IMR-90 (cell line): ENCODE measurements around the gene FAAP24. TPM values are rescaled to one million over a fixed set of nuclear protein-coding genes. Genes with fewer than 3 reads are reported as not detected.

Experiments used
- ATAC-seq: fragments of 200-7000 bp; cut with Tn5 transposase; 2 replicates; pipeline ENCODE4 v1.9.1; 2020; ENCODE audit warnings: low read depth, mild to moderate bottlenecking, moderate library complexity
- BruUV-seq: library from RNA; stranded (reverse); fragments of 400-500 nt; replicated peaks from 2 replicates; lab custom pipeline; 2021; lab: Mats Ljungman, UMichigan
- CTCF ChIA-PET: fragments of 300-600 bp; formaldehyde crosslinking; extraction: SDS; loops from one replicate; lab custom pipeline; 2021; ENCODE audit warnings: antibody characterized with exemption; lab: Yijun Ruan, JAX
- POLR2A ChIA-PET: fragments of 300-600 bp; sonication (Branson Sonifier 250); formaldehyde crosslinking; loops from one replicate; lab custom pipeline; 2022; ENCODE audit warnings: antibody characterized with exemption; ENCODE audit not compliant: unreplicated experiment; lab: Charles Lee
- DNase-seq: peaks from one replicate; pipeline ENCODE4 v3.0.0; 2013
- H2AFZ ChIP-seq: replicated peaks from 2 replicates; pipeline ENCODE3; 2013; ENCODE audit warnings: low read length, mild to moderate bottlenecking; ENCODE audit not compliant: poor library complexity
- H2AK5ac ChIP-seq: 2 replicates; pipeline ENCODE4 v1.6.1; 2013; ENCODE audit warnings: low read depth, low read length, inconsistent platforms
- H2AK9ac ChIP-seq: replicated peaks from 2 replicates; pipeline ENCODE3; 2013; ENCODE audit warnings: mild to moderate bottlenecking, low read depth, low read length, moderate library complexity; ENCODE audit not compliant: poor library complexity
- H2BK120ac ChIP-seq: 2 replicates; pipeline ENCODE4 v1.6.1; 2013; ENCODE audit warnings: low read depth, low read length, inconsistent platforms
- H2BK15ac ChIP-seq: 3 replicates; pipeline ENCODE4 v1.6.1; 2013; ENCODE audit warnings: low read depth, low read length, inconsistent platforms
- H2BK20ac ChIP-seq: 2 replicates; pipeline ENCODE4 v1.6.1; 2013; ENCODE audit warnings: low read depth, mild to moderate bottlenecking, inconsistent platforms, low read length, moderate library complexity
- H2BK5ac ChIP-seq: 2 replicates; pipeline ENCODE4 v1.6.1; 2013; ENCODE audit warnings: mild to moderate bottlenecking, low read depth, low read length, inconsistent platforms; ENCODE audit not compliant: poor library complexity, severe bottlenecking
- H3K14ac ChIP-seq: replicated peaks from 2 replicates; pipeline ENCODE4 v1.6.1; 2013; ENCODE audit warnings: low read depth, low read length, inconsistent platforms
- H3K18ac ChIP-seq: 2 replicates; pipeline ENCODE4 v1.6.1; 2013; ENCODE audit warnings: low read depth, low read length, control low read depth
- H3K23ac ChIP-seq: 2 replicates; pipeline ENCODE4 v1.6.1; 2013; ENCODE audit warnings: low read depth, low read length, inconsistent platforms
- H3K27ac ChIP-seq: 2 replicates; pipeline ENCODE4 v1.5.1; 2013; ENCODE audit warnings: mild to moderate bottlenecking, control low read depth, low read length; ENCODE audit not compliant: insufficient read depth
- H3K27me3 ChIP-seq: 2 replicates; pipeline ENCODE4 v1.6.1; 2013; ENCODE audit warnings: low read length; ENCODE audit not compliant: control insufficient read depth, insufficient read depth
- H3K36me3 ChIP-seq: 2 replicates; pipeline ENCODE4 v1.6.1; 2013; ENCODE audit warnings: low read length, mixed read lengths; ENCODE audit not compliant: control insufficient read depth, insufficient read depth
- H3K4ac ChIP-seq: 2 replicates; pipeline ENCODE4 v1.6.1; 2013; ENCODE audit warnings: low read depth, low read length, inconsistent platforms
- H3K4me1 ChIP-seq: 2 replicates; pipeline ENCODE4 v1.6.1; 2013; ENCODE audit warnings: low read length, mixed read lengths; ENCODE audit not compliant: control insufficient read depth, insufficient read depth
- H3K4me2 ChIP-seq: 2 replicates; pipeline ENCODE4 v1.6.1; 2013; ENCODE audit warnings: low read depth, mild to moderate bottlenecking, control low read depth, low read length, moderate library complexity
- H3K4me3 ChIP-seq: 2 replicates; pipeline ENCODE4 v1.5.1; 2013; ENCODE audit warnings: low read depth, mild to moderate bottlenecking, control low read depth, low read length, moderate library complexity; ENCODE audit not compliant: insufficient read depth
- H3K56ac ChIP-seq: 2 replicates; pipeline ENCODE4 v1.6.1; 2013; ENCODE audit warnings: low read length, inconsistent platforms; ENCODE audit not compliant: insufficient read depth; ENCODE audit errors: extremely low read depth
- H3K79me1 ChIP-seq, 2 experiments: 2 replicates each; pipeline ENCODE4 v1.6.1; 2013; ENCODE audit warnings: low read length in 2 of 2, inconsistent platforms in 1 of 2, low read depth in 1 of 2
- H3K9ac ChIP-seq: 2 replicates; pipeline ENCODE4 v1.6.1; 2013; ENCODE audit warnings: low read depth, low read length, control low read depth
- H3K9me1 ChIP-seq: 2 replicates; pipeline ENCODE4 v1.6.1; 2013; ENCODE audit warnings: low read length, inconsistent platforms; ENCODE audit not compliant: insufficient read depth
- H3K9me3 ChIP-seq: 2 replicates; pipeline ENCODE4 v1.6.1; 2013; ENCODE audit warnings: low read length; ENCODE audit not compliant: control insufficient read depth, insufficient read depth
- H4K20me1 ChIP-seq: 2 replicates; pipeline ENCODE4 v1.6.1; 2013; ENCODE audit warnings: low read length, inconsistent platforms; ENCODE audit not compliant: insufficient read depth
- H4K5ac ChIP-seq: 2 replicates; pipeline ENCODE4 v1.6.1; 2013; ENCODE audit warnings: mild to moderate bottlenecking, low read depth, low read length, control low read depth
- H4K8ac ChIP-seq, 2 experiments: 2 replicates each; pipeline ENCODE4 v1.6.1; 2013; ENCODE audit warnings: low read depth in 2 of 2, low read length in 2 of 2, control low read depth in 1 of 2, inconsistent platforms in 1 of 2
- H4K91ac ChIP-seq: 2 replicates; pipeline ENCODE4 v1.6.1; 2013; ENCODE audit warnings: low read depth, low read length, inconsistent platforms; ENCODE audit not compliant: insufficient read depth
- BHLHE40 ChIP-seq: fragments of 150-350 bp; IDR thresholded peaks from 2 replicates; pipeline ENCODE4 v1.6.1; 2016; ENCODE audit warnings: mild to moderate bottlenecking, low read depth, low read length
- CEBPB ChIP-seq: IDR thresholded peaks from 2 replicates; pipeline ENCODE4 v1.6.1; 2012; ENCODE audit warnings: low read depth, low read length, improper control_type of control experiment
- CHD1 ChIP-seq: IDR thresholded peaks from 2 replicates; pipeline ENCODE4 v1.6.1; 2012; ENCODE audit warnings: low read depth, low read length, improper control_type of control experiment
- FOS ChIP-seq: fragments of 150-350 bp; IDR thresholded peaks from 2 replicates; pipeline ENCODE4 v1.6.1; 2016; ENCODE audit warnings: low read depth, low read length
- MAFK ChIP-seq: IDR thresholded peaks from 2 replicates; pipeline ENCODE4 v1.6.1; 2012; ENCODE audit warnings: low read depth, low read length, improper control_type of control experiment
- MAZ ChIP-seq: IDR thresholded peaks from 2 replicates; pipeline ENCODE4 v1.6.1; 2012; ENCODE audit warnings: low read depth, mild to moderate bottlenecking, low read length, improper control_type of control experiment, moderate library complexity, borderline replicate concordance
- MXI1 ChIP-seq: IDR thresholded peaks from 2 replicates; pipeline ENCODE4 v1.6.1; 2012; ENCODE audit warnings: low read depth, mild to moderate bottlenecking, low read length, moderate library complexity, borderline replicate concordance
- NFE2L2 ChIP-seq: fragments of 150-350 bp; IDR thresholded peaks from 2 replicates; pipeline ENCODE4 v1.6.1; 2016; ENCODE audit warnings: low read depth, mild to moderate bottlenecking, low read length
- POLR2A ChIP-seq: IDR thresholded peaks from 2 replicates; pipeline ENCODE4 v1.6.1; 2012; ENCODE audit warnings: mild to moderate bottlenecking, low read depth, low read length
- RAD21 ChIP-seq: IDR thresholded peaks from 2 replicates; pipeline ENCODE4 v1.6.1; 2012; ENCODE audit warnings: low read length, improper control_type of control experiment
- RCOR1 ChIP-seq: IDR thresholded peaks from 2 replicates; pipeline ENCODE4 v1.6.1; 2012; ENCODE audit warnings: mild to moderate bottlenecking, low read length, improper control_type of control experiment; ENCODE audit not compliant: insufficient replicate concordance
- RFX5 ChIP-seq: IDR thresholded peaks from 2 replicates; pipeline ENCODE4 v1.8.0; 2012; ENCODE audit warnings: low read depth, mild to moderate bottlenecking, low read length, moderate library complexity
- SMC3 ChIP-seq: fragments of 150-350 bp; IDR thresholded peaks from 2 replicates; pipeline ENCODE4 v1.6.1; 2016; ENCODE audit warnings: low read depth, mild to moderate bottlenecking, antibody characterized with exemption, low read length, moderate library complexity
- WGBS, 2 experiments: methylation state at CpG; one replicate each; pipeline versions ENCODE4 v1.1.5 to v1.1.7; 2013; ENCODE audit warnings: missing lambda C conversion rate in 2 of 2; ENCODE audit not compliant: insufficient read length in 1 of 2; ENCODE audit errors: extremely low coverage in 2 of 2; 5-methylcytosine and 5-hydroxymethylcytosine counted together
- dilution Hi-C: fragments of 300-500 bp; cut with HindIII; formaldehyde crosslinking; loops from one replicate; pipeline ENCODE4 v1.14.3; 2018; ENCODE audit warnings: low sequenced_read_pairs; ENCODE audit not compliant: unreplicated experiment
- in situ Hi-C: fragments of 300-500 bp; cut with MboI; formaldehyde crosslinking; loops from 3 replicates; pipeline ENCODE4 v1.14.3; 2019; ENCODE audit warnings: low sequenced_read_pairs, inconsistent platforms, mixed read lengths
- intact Hi-C: fragments of 100-400 bp; cut with micrococcal nuclease; formaldehyde crosslinking; loops from 2 replicates; pipeline ENCODE4 v1.10.0; 2022
- polyA plus RNA-seq, 3 experiments: library from polyadenylated mRNA; depleted of rRNA; stranded (reverse); fragments of >200 nt; gene quantifications; 2 replicates each; pipeline ENCODE4 v1.2.3, GENCODE V29; 2012; ENCODE audit warnings: low replicate concordance in 1 of 3
- total RNA-seq: library from RNA; depleted of rRNA; stranded (reverse); fragments of >200 nt; gene quantifications from 2 replicates; pipeline ENCODE4 v1.2.3, GENCODE V29; 2012
- TF ChIP-seq, protein P1 (sequence below): fragments of 150-350 bp; IDR thresholded peaks from 2 replicates; pipeline ENCODE4 v1.6.1; 2017; ENCODE audit warnings: mild to moderate bottlenecking, antibody characterized with exemption, low read length, low read depth
- TF ChIP-seq, protein P2 (sequence below): conservative IDR thresholded peaks from 2 replicates; pipeline ENCODE4 v1.5.1; 2012; ENCODE audit warnings: mild to moderate bottlenecking, low read depth, low read length, improper control_type of control experiment
- TF ChIP-seq, protein P3 (sequence below): fragments of 150-350 bp; IDR thresholded peaks from 2 replicates; pipeline ENCODE4 v1.6.1; 2016; ENCODE audit warnings: low read depth, mild to moderate bottlenecking, low read length, moderate library complexity, borderline replicate concordance

Gene FAAP24
- total and polyA plus RNA-seq, 2 of the 4 experiments (the other 2 are of a cell fraction), result 2.2 to 2.3 TPM

DNA sequence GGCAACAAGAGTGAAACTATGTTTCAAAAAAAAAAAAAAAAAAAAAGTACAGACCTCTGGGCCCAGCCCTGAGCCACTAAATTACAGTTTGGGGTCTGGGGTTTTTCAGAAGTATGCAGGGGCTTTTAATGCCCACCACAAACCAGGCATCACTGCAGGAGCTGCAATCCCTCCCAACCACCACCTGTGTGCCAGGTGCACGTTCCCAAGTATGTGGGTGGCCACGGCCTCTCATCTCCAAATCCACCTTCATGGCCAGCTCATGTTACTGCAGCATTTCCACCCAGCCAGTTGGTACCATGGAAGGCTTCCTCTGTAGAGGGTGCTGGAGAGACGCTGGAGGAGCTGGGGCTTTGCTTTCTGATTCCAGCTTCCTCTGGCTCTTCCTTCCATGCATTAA is 26.8 kb upstream of the FAAP24 start:
- in situ Hi-C loops, result no loop called here

More for the DNA sequence above, 26.8 kb upstream of the FAAP24 start:
- no TSS peak for BruUV-seq
- Histone ChIP-seq H3K23ac (no peak overlapping the region), H4K20me1 (no peaks in the 10 kb centered on the region), H3K27me3 (no peaks in the 10 kb centered on the region), H3K9me1 (no peaks in the 10 kb centered on the region; the same call in 1 of the 2 replicates), H4K5ac (no peak overlapping the region), H3K9me3 (no peaks in the 10 kb centered on the region), H3K18ac (no peak overlapping the region), H3K14ac (no peak overlapping the region), H4K91ac (no peak overlapping the region), H2BK5ac (no peak overlapping the region), H3K36me3 (peaks cover 42% of the 10 kb centered on the region), H2AFZ (no peak overlapping the region), H3K79me1 (peaks cover 0 to 2% of the 10 kb centered on the region in 2 experiments; a peak in 1 of 4 replicates), H3K4me2 (no peak overlapping the region), H3K4me3 (no peak overlapping the region), H2BK120ac (no peak overlapping the region), H4K8ac (no peak overlapping the region), H3K9ac (no peak overlapping the region), H2BK15ac (no peak overlapping the region), H2AK9ac (no peak overlapping the region), H2BK20ac (no peak overlapping the region), H3K4me1 (peaks cover 3% of the 10 kb centered on the region; the same call in 1 of the 2 replicates), H3K56ac (no peak overlapping the region), H2AK5ac (no peak overlapping the region), H3K4ac (no peak overlapping the region), H3K27ac (no peak overlapping the region)
- CTCF ChIA-PET, result no interaction called here
- no peak for ATAC-seq
- no peak for DNase-seq
- TF ChIP-seq RCOR1 (no peak), CEBPB (no peak), MXI1 (no peak), MAZ (no peak), SMC3 (no peak), POLR2A (no peak), MAFK (no peak), RFX5 (no peak), BHLHE40 (no peak), NFE2L2 (no peak), RAD21 (no peak), FOS (no peak), CHD1 (no peak)
- TF ChIP-seq, protein P1, sequence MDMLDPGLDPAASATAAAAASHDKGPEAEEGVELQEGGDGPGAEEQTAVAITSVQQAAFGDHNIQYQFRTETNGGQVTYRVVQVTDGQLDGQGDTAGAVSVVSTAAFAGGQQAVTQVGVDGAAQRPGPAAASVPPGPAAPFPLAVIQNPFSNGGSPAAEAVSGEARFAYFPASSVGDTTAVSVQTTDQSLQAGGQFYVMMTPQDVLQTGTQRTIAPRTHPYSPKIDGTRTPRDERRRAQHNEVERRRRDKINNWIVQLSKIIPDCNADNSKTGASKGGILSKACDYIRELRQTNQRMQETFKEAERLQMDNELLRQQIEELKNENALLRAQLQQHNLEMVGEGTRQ, result no peak
- TF ChIP-seq, protein P2, sequence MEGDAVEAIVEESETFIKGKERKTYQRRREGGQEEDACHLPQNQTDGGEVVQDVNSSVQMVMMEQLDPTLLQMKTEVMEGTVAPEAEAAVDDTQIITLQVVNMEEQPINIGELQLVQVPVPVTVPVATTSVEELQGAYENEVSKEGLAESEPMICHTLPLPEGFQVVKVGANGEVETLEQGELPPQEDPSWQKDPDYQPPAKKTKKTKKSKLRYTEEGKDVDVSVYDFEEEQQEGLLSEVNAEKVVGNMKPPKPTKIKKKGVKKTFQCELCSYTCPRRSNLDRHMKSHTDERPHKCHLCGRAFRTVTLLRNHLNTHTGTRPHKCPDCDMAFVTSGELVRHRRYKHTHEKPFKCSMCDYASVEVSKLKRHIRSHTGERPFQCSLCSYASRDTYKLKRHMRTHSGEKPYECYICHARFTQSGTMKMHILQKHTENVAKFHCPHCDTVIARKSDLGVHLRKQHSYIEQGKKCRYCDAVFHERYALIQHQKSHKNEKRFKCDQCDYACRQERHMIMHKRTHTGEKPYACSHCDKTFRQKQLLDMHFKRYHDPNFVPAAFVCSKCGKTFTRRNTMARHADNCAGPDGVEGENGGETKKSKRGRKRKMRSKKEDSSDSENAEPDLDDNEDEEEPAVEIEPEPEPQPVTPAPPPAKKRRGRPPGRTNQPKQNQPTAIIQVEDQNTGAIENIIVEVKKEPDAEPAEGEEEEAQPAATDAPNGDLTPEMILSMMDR, result no peak
- TF ChIP-seq, protein P3, sequence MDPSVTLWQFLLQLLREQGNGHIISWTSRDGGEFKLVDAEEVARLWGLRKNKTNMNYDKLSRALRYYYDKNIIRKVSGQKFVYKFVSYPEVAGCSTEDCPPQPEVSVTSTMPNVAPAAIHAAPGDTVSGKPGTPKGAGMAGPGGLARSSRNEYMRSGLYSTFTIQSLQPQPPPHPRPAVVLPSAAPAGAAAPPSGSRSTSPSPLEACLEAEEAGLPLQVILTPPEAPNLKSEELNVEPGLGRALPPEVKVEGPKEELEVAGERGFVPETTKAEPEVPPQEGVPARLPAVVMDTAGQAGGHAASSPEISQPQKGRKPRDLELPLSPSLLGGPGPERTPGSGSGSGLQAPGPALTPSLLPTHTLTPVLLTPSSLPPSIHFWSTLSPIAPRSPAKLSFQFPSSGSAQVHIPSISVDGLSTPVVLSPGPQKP, result no peak
- POLR2A ChIA-PET, result no interaction called here
- no CpG with 5 or more reads among the region's 3 CpGs for WGBS, 2 experiments
- dilution Hi-C loops, result no loop called here
- intact Hi-C loops, result no loop called here
